Uterus (tissue), 4 donors: ENCODE results near the gene ST3GAL2. TPM values are rescaled to one million over a fixed set of nuclear protein-coding genes. Genes with fewer than 3 reads are reported as not detected.

Experiments used
- DNase-seq, 2 donors: peaks; one replicate each; pipeline ENCODE4 v3.0.0-alpha.2; 2019 to 2020
- H3K27ac ChIP-seq, 2 donors: fragments of 200-600 bp; sonication (generic); 1 replicate in 1 of 2; 2 replicates in 1 of 2; pipeline ENCODE4 v1.5.1; 2016 to 2018
- H3K27me3 ChIP-seq, 2 donors: fragments of 200-600 bp; sonication (generic); one replicate each; pipeline ENCODE4 v1.5.1; 2018 to 2019; ENCODE audit warnings: control low read depth in 1 of 2
- H3K36me3 ChIP-seq, 2 donors: fragments of 200-600 bp; sonication (generic); one replicate each; pipeline ENCODE4 v1.5.1; 2019; ENCODE audit warnings: control low read depth in 1 of 2
- H3K4me1 ChIP-seq, 2 donors: fragments of 200-600 bp; sonication (generic); one replicate each; pipeline ENCODE4 v1.5.1; 2018 to 2019; ENCODE audit warnings: control low read depth in 1 of 2
- H3K4me3 ChIP-seq, 2 donors: fragments of 200-600 bp; sonication (generic); 1 replicate in 1 of 2; 2 replicates in 1 of 2; pipeline ENCODE4 v1.5.1; 2018 to 2019; ENCODE audit warnings: mild to moderate bottlenecking in 1 of 2
- H3K9me3 ChIP-seq, 2 donors: fragments of 200-600 bp; sonication (generic); one replicate each; pipeline ENCODE4 v1.5.1; 2019; ENCODE audit warnings: control low read depth in 1 of 2
- CTCF ChIP-seq, 4 experiments: fragments of 200-600 bp in 2 of 4; fragments of 450-650 bp in 2 of 4; sonication (generic) in 2 of 4; IDR thresholded peaks; one replicate each; pipeline ENCODE4 v1.5.1; 2016 to 2019; ENCODE audit warnings: antibody characterized with exemption in 4 of 4, mild to moderate bottlenecking in 2 of 4, moderate library complexity in 1 of 4
- POLR2A ChIP-seq, 2 donors: fragments of 450-650 bp; IDR thresholded peaks; one replicate each; pipeline ENCODE4 v1.6.1; 2016; ENCODE audit warnings: antibody characterized with exemption in 2 of 2, mild to moderate bottlenecking in 1 of 2, moderate library complexity in 1 of 2
- intact Hi-C: fragments of 100-400 bp; cut with DNase I; formaldehyde crosslinking; loops from one replicate; pipeline ENCODE4 v1.15.1; 2023; ENCODE audit warnings: low total_unique reads
- total RNA-seq, 4 donors: library from RNA; depleted of rRNA in 3 of 4; stranded (reverse); fragments of >200 nt in 3 of 4; gene quantifications; one replicate each; pipeline versions ENCODE4 v1.1.0 to v1.2.4, GENCODE V29; 2014 to 2023
- donor health status: DM: yes; HTN: yes; CAD: no.

Gene ST3GAL2
- total RNA-seq, 4 donors from 2014 or later, result 6.2 to 57.9 (median 27.5) TPM

DNA sequence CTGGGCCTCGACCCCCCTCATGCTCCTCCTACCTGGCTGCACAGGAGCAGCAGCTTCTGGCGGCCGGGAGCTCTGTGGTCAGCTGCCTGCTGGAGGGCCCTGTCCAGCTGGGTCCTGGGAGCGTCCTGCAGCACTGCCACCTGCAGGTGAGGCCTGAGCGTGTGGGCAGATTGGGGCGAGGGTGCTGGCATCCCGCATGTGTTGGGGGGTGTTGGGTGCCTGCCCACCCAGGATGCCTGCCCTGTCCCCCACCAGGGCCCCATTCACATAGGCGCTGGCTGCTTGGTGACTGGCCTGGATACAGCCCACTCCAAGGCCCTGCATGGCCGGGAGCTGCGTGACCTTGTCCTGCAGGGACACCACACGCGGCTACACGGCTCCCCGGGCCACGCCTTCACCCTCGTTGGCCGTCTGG is 32.0 kb upstream of the ST3GAL2 start:
- no peak overlapping the region for H3K4me3 ChIP-seq
- H3K36me3 ChIP-seq, result no peaks in the 10 kb centered on the region
- H3K4me1 ChIP-seq, result no peaks in the 10 kb centered on the region
- DNase-seq, result no peak
- no peak overlapping the region for H3K27ac ChIP-seq
- H3K27me3 ChIP-seq, result no peaks in the 10 kb centered on the region
- intact Hi-C loops, result no loop called here
- no peaks in the 10 kb centered on the region for H3K9me3 ChIP-seq
- TF ChIP-seq CTCF (IDR thresholded peaks at IDR 0.05) (peak in 3 of 4 experiments; percentile 20 to 37 (median 28)), POLR2A (IDR thresholded peaks at IDR 0.05) (no peak)

DNA sequence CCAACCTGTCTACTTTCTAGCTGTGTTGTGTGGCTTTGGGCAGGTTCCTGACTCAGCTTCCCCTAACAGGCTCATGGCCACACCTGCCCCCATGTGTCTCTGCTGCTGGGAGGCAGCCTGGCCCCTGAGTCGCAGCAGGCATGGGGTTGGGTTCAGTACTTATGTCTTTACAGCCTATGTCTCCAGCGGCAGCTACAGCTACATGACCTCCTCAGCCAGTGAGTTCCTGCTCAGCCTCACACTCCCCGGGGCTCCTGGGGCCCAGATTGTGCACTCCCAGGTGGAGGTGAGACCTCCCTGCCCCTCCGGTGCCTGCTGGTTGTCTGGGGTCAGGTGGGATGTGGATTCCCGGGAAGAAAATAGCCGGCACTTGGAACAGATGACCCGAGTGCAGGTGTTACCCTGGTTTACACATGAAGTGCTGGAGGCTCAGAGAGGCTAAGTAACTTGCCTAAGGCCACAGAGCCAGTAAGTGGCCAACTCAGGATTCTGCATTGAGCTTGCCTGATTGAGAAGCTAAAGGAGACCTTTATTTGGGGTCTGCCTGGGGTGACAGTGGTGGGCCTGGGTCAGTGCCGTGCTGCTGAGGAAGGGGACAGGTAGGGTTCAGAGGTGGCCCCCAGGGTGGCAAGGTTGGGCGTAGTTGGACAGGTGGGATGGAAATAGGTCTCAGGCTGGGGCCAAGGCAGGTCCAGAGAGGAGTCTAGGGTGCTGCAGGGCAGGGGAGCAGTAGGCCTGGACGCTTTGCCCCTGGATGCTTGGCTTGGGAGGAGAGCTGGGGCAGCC is 31.4 kb upstream of the ST3GAL2 start:
- no peaks in the 10 kb centered on the region for H3K36me3 ChIP-seq
- no peaks in the 10 kb centered on the region for H3K9me3 ChIP-seq
- no peak overlapping the region for H3K4me3 ChIP-seq
- no peak for DNase-seq
- H3K4me1 ChIP-seq, result no peaks in the 10 kb centered on the region
- TF ChIP-seq CTCF (IDR thresholded peaks at IDR 0.05), result no peak
- no peak for TF ChIP-seq POLR2A (IDR thresholded peaks at IDR 0.05)
- intact Hi-C loops, result no loop called here
- no peak overlapping the region for H3K27ac ChIP-seq
- H3K27me3 ChIP-seq, result no peaks in the 10 kb centered on the region

GRCh38 chr16:70468776-70469525 is 30.1 kb upstream of the ST3GAL2 start:
- Histone ChIP-seq H3K27ac (no peak overlapping the region), H3K36me3 (no peaks in the 10 kb centered on the region), H3K9me3 (no peaks in the 10 kb centered on the region), H3K4me1 (no peaks in the 10 kb centered on the region), H3K4me3 (no peak overlapping the region), H3K27me3 (no peaks in the 10 kb centered on the region)
- no peak for DNase-seq
- TF ChIP-seq CTCF (IDR thresholded peaks at IDR 0.05) (no peak), POLR2A (IDR thresholded peaks at IDR 0.05) (no peak)
- intact Hi-C loops, result no loop called here

DNA sequence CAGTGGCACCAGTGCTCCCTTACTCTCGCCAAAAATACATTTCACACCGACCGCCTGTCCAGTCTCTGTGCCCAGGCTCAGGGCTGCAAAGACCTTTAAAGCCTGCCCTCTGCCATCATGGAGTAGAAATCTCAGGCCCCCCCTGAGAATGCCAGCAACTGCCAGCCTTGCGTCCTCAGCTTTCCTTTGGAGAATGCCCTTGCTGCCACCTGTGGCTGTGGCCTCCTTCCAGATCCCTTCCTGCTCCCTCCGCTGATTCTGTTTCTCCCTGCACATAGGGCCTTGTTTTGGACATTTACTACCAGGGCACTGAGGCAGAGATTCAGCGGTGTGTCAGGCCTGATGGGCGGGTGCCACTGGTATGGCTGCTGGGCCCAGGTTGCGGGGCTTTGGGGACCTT is 28.7 kb upstream of the ST3GAL2 start:
- Histone ChIP-seq H3K36me3 (no peaks in the 10 kb centered on the region), H3K27ac (no peak overlapping the region), H3K9me3 (no peaks in the 10 kb centered on the region), H3K4me3 (no peak overlapping the region), H3K4me1 (no peaks in the 10 kb centered on the region), H3K27me3 (no peaks in the 10 kb centered on the region)
- TF ChIP-seq CTCF (IDR thresholded peaks at IDR 0.05) (no peak), POLR2A (IDR thresholded peaks at IDR 0.05) (no peak)
- no peak for DNase-seq
- intact Hi-C loops, result no loop called here

- no peak overlapping the region for H3K4me3 ChIP-seq
- H3K4me1 ChIP-seq, result no peaks in the 10 kb centered on the region
- TF ChIP-seq POLR2A (IDR thresholded peaks at IDR 0.05) (no peak), CTCF (IDR thresholded peaks at IDR 0.05) (no peak)
- DNase-seq, result no peak
- H3K9me3 ChIP-seq, result no peaks in the 10 kb centered on the region
- no peaks in the 10 kb centered on the region for H3K36me3 ChIP-seq
- intact Hi-C loops, result no loop called here
- H3K27me3 ChIP-seq, result no peaks in the 10 kb centered on the region
- H3K27ac ChIP-seq, result no peak overlapping the region
Observed at GRCh38 chr16:70467113-70467512, 28.2 kb upstream of the ST3GAL2 start.
